ENCODE results near the gene CACNG1. TPM values are rescaled to one million over a fixed set of nuclear protein-coding genes. Genes with fewer than 3 reads are reported as not detected.

The CACNG1 gene
- total and polyA plus RNA-seq, 8 donors: not detected

GRCh38 chr17:67024736-67025135 is 19.6 kb upstream of the CACNG1 start:
- H3K9me3 ChIP-seq: no peaks in the 10 kb centered on the region
- no peaks in the 10 kb centered on the region for H3K4me1 ChIP-seq
- no peak for ATAC-seq
- intact Hi-C loops (cut with DNase I): no loop called here
- no peak overlapping the region for H3K27ac ChIP-seq
- no peak overlapping the region for H3K4me3 ChIP-seq
- H3K36me3 ChIP-seq: no peaks in the 10 kb centered on the region
- DNase-seq: no peak
- TF ChIP-seq, protein P1, sequence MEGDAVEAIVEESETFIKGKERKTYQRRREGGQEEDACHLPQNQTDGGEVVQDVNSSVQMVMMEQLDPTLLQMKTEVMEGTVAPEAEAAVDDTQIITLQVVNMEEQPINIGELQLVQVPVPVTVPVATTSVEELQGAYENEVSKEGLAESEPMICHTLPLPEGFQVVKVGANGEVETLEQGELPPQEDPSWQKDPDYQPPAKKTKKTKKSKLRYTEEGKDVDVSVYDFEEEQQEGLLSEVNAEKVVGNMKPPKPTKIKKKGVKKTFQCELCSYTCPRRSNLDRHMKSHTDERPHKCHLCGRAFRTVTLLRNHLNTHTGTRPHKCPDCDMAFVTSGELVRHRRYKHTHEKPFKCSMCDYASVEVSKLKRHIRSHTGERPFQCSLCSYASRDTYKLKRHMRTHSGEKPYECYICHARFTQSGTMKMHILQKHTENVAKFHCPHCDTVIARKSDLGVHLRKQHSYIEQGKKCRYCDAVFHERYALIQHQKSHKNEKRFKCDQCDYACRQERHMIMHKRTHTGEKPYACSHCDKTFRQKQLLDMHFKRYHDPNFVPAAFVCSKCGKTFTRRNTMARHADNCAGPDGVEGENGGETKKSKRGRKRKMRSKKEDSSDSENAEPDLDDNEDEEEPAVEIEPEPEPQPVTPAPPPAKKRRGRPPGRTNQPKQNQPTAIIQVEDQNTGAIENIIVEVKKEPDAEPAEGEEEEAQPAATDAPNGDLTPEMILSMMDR (IDR thresholded peaks at IDR 0.05): no peak
- H3K27me3 ChIP-seq: no peaks in the 10 kb centered on the region

DNA sequence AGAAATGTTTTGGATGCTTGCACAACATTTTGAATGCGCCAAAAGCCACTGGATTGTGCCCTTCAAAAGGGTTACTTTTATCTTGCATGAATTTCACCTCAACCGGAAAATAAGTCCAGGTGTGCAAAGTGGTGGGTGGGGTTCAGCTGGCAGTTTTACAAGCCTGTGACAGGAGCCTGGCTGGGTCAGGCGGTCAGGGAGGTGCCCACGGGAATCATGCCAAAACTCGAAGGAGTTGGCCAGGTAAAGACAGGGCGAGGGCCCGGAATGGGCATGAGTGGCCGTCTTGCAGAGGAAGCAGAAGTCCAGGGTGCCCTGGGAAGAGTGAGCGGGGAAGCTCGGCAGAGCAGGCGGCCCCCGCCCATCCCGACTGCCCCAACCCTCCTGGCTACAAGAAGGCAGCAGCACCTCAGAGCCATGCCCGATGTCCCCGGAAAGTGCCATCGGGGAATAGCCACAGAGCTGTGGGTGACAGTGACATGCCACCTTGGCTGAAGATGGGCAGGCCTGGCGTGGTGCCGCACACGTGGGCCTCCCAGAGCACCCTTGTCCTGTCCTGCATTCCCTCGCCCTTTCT is 19.1 kb upstream of the CACNG1 start:
- Histone ChIP-seq H3K9me3 (no peaks in the 10 kb centered on the region), H3K27me3 (no peaks in the 10 kb centered on the region), H3K4me1 (no peaks in the 10 kb centered on the region), H3K4me3 (no peak overlapping the region), H3K27ac (no peak overlapping the region), H3K36me3 (no peaks in the 10 kb centered on the region)
- intact Hi-C loops (cut with DNase I): no loop called here
- DNase-seq: peak in 2 of 4 donors; percentile 9 to 64
- peak; percentile 72 for ATAC-seq
- TF ChIP-seq, protein P1 (IDR thresholded peaks at IDR 0.05): no peak

- intact Hi-C loops (cut with DNase I): no loop called here
- no peaks in the 10 kb centered on the region for H3K9me3 ChIP-seq
- DNase-seq (no peak), ATAC-seq (peak; percentile 36)
- TF ChIP-seq, protein P1 (IDR thresholded peaks at IDR 0.05): no peak
- no peaks in the 10 kb centered on the region for H3K27me3 ChIP-seq
- H3K27ac ChIP-seq: no peak overlapping the region
- H3K4me3 ChIP-seq: no peak overlapping the region
- H3K36me3 ChIP-seq: no peaks in the 10 kb centered on the region
- H3K4me1 ChIP-seq: no peaks in the 10 kb centered on the region
Measured at GRCh38 chr17:67026341-67026740, 18.0 kb upstream of the CACNG1 start.

DNA sequence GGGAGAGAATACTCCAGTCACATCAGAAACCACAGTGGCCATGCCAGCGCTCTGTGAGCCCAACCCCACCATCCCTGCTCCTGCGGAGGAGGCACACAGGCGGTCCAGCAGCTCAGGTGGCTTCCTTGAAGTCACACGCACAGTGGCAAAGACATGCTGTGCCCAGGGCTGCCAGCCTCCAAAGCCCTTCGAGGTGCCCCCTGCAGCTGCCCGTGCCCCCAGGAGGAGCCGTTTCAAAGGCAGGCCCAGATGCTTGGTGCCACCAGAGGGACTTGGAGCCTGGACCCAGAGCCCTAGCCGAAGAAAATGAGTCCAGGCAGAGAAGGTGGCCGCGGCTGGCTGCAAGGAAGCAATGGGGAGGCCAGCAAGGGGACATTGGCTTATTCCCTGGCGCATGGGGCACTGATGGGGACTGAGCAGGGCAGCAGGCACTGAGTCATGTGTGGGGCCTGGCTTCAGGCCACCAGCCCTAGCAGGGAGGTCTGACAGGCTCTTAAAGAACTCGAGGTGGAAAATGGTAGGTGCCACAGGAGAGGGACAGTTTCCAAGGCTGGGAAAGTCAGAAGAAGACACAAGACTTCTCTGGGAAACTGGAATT is 17.2 kb upstream of the CACNG1 start:
- Histone ChIP-seq H3K4me3 (no peak overlapping the region), H3K4me1 (no peaks in the 10 kb centered on the region), H3K27ac (no peak overlapping the region), H3K27me3 (no peaks in the 10 kb centered on the region), H3K9me3 (no peaks in the 10 kb centered on the region), H3K36me3 (no peaks in the 10 kb centered on the region)
- no peak for ATAC-seq
- intact Hi-C loops (cut with DNase I): no loop called here
- no peak for DNase-seq
- TF ChIP-seq, protein P1 (IDR thresholded peaks at IDR 0.05): no peak

DNA sequence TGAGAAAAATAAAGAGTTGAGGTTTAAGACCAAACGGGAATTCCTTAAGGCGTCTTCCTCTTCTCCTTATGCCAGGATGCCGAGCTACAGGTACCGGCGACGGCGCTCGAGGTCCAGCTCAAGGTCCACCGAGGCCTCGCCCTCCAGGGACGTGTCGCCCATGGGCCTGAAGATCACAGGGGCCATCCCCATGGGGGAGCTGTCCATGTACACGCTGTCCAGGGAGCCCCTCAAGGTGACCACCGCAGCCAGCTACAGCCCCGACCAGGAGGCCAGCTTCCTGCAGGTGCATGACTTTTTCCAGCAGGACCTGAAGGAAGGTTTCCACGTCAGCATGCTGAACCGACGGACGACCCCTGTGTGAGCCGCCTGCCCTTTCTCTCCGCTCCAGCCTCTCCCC is 13.7 kb upstream of the CACNG1 start:
- TF ChIP-seq, protein P1 (IDR thresholded peaks at IDR 0.05): no peak
- Histone ChIP-seq H3K4me1 (no peaks in the 10 kb centered on the region), H3K27me3 (no peaks in the 10 kb centered on the region), H3K27ac (no peak overlapping the region), H3K36me3 (no peaks in the 10 kb centered on the region), H3K4me3 (no peak overlapping the region), H3K9me3 (no peaks in the 10 kb centered on the region)
- ATAC-seq: no peak
- no peak for DNase-seq
- intact Hi-C loops (cut with DNase I): no loop called here

Measured in left lung (tissue), 10 donors.